HFF-Myc (cell line): ENCODE data around the gene SIAH2.

Experiments used
- DNase-seq: peaks from one replicate; pipeline ENCODE4 v3.0.0-alpha.2; 2011; ENCODE audit warnings: low read depth; ENCODE audit errors: extremely low read depth
- H3K4me3 ChIP-seq: replicated peaks from 2 replicates; pipeline ENCODE4 v1.5.1; 2011; ENCODE audit warnings: low read depth, mild to moderate bottlenecking, control low read depth, low read length
- CTCF ChIP-seq: IDR thresholded peaks from 2 replicates; pipeline ENCODE4 v1.5.1; 2012; ENCODE audit warnings: mild to moderate bottlenecking, low read depth, low read length, control low read depth; ENCODE audit errors: missing control alignments

Gene SIAH2

GRCh38 chr3:150720444-150720843 lies 42.5 kb downstream of the SIAH2 start:
- DNase-seq = no peak
- TF ChIP-seq CTCF = no peak
- H3K4me3 ChIP-seq = no peak overlapping the region

GRCh38 chr3:150710097-150710496 lies 52.9 kb downstream of the SIAH2 start:
- DNase-seq = no peak

GRCh38 chr3:150703756-150704344 lies 59.1 kb downstream of the SIAH2 start, which contains the start of gene ERICH6:
Gene ERICH6 (minus strand): TSS chr3:150703920. CDS start chr3:150703898, 22 bp downstream.
- TF ChIP-seq CTCF = no peak
- DNase-seq = peak; percentile 66
- H3K4me3 ChIP-seq = peak within 1 kb of the TSS; percentile 66

More at GRCh38 chr3:150710097-150710496, 52.9 kb downstream of the SIAH2 start:
- TF ChIP-seq CTCF = no peak
- no peak overlapping the region for H3K4me3 ChIP-seq

- peak overlapping the region; percentile 66 for H3K4me3 ChIP-seq
- no peak for TF ChIP-seq CTCF
- DNase-seq = no peak
Measured at GRCh38 chr3:150703299-150703755, 59.6 kb downstream of the SIAH2 start.

- peak; percentile 20 for DNase-seq
- TF ChIP-seq CTCF = no peak
- H3K4me3 ChIP-seq = no peak overlapping the region
Measured at GRCh38 chr3:150699068-150699639, 63.8 kb downstream of the SIAH2 start.

GRCh38 chr3:150697646-150698045 lies 65.3 kb downstream of the SIAH2 start:
- DNase-seq = no peak
- no peak overlapping the region for H3K4me3 ChIP-seq
- no peak for TF ChIP-seq CTCF
